WTC11 (cell line): ENCODE data around the gene CNR2. TPM values are rescaled to one million over a fixed set of nuclear protein-coding genes. Genes with fewer than 3 reads are reported as not detected.

Experiments
- ATAC-seq: fragments of 200-7000 bp; cut with Tn5 transposase; 2 replicates; pipeline ENCODE4 v1.10.0; 2021; ENCODE audit warnings: mild to moderate bottlenecking, moderate library complexity
- CTCF ChIA-PET: fragments of 300-600 bp; sonication (Branson Sonifier 250); formaldehyde crosslinking; loops from one replicate; lab custom pipeline; 2021; ENCODE audit warnings: antibody characterized with exemption; lab: Charles Lee
- POLR2A ChIA-PET: fragments of 350-600 bp; sonication (Branson Sonifier 250); formaldehyde crosslinking; loops from one replicate; lab custom pipeline; 2021; ENCODE audit warnings: antibody characterized with exemption; lab: Charles Lee
- DNase-seq: peaks from one replicate; pipeline ENCODE4 v3.0.0; 2021; ENCODE audit warnings: low spot score
- H3K27ac Mint-ChIP-seq: 2 replicates; pipeline ENCODE4 v1.8.0; 2021; ENCODE audit warnings: mixed read lengths
- H3K27me3 Mint-ChIP-seq: 2 replicates; pipeline ENCODE4 v1.8.0; 2021; ENCODE audit warnings: low read depth, mild to moderate bottlenecking, moderate library complexity, mixed read lengths
- H3K36me3 Mint-ChIP-seq: 2 replicates; pipeline ENCODE4 v1.8.0; 2021; ENCODE audit warnings: mixed read lengths
- H3K4me1 Mint-ChIP-seq: 2 replicates; pipeline ENCODE4 v1.8.0; 2022; ENCODE audit warnings: mixed read lengths
- H3K4me3 Mint-ChIP-seq: 2 replicates; pipeline ENCODE4 v1.8.0; 2021; ENCODE audit warnings: mild to moderate bottlenecking, moderate library complexity, mixed read lengths
- H3K9me3 Mint-ChIP-seq: 2 replicates; pipeline ENCODE4 v1.8.0; 2021; ENCODE audit warnings: mixed read lengths
- ATF1 ChIP-seq: sonication (generic); formaldehyde crosslinking; IDR thresholded peaks from 2 replicates; pipeline ENCODE4 v1.8.1; 2023; ENCODE audit warnings: mild to moderate bottlenecking, moderate library complexity, missing genetic modification reagents
- CREM ChIP-seq: sonication (generic); formaldehyde crosslinking; IDR thresholded peaks from 2 replicates; pipeline ENCODE4 v1.8.1; 2022; ENCODE audit warnings: mild to moderate bottlenecking, missing genetic modification reagents, moderate library complexity
- EMX1 ChIP-seq: fragments of 250-450 bp; sonication (Bioruptor Pico); IDR thresholded peaks from 2 replicates; pipeline ENCODE4 v1.8.0; 2021; ENCODE audit warnings: mild to moderate bottlenecking
- ERG ChIP-seq: fragments of 250-450 bp; sonication (Bioruptor Pico); IDR thresholded peaks from 2 replicates; pipeline ENCODE4 v1.8.0; 2021; ENCODE audit warnings: mild to moderate bottlenecking
- GABPB1 ChIP-seq: sonication (generic); formaldehyde crosslinking; IDR thresholded peaks from 2 replicates; pipeline ENCODE4 v1.8.1; 2023; ENCODE audit warnings: mild to moderate bottlenecking, missing genetic modification reagents
- NFATC4 ChIP-seq: fragments of 250-450 bp; sonication (Bioruptor Pico); IDR thresholded peaks from 2 replicates; pipeline ENCODE4 v1.9.0; 2021; ENCODE audit warnings: mild to moderate bottlenecking
- PREB ChIP-seq: sonication (generic); formaldehyde crosslinking; IDR thresholded peaks from 2 replicates; pipeline ENCODE4 v1.8.1; 2022; ENCODE audit warnings: mild to moderate bottlenecking, missing genetic modification reagents, moderate library complexity, borderline replicate concordance
- RELA ChIP-seq: sonication (generic); formaldehyde crosslinking; IDR thresholded peaks from 2 replicates; pipeline ENCODE4 v1.8.1; 2022; ENCODE audit warnings: missing genetic modification reagents, mild to moderate bottlenecking, borderline replicate concordance
- RORB ChIP-seq: fragments of 250-450 bp; sonication (Bioruptor Pico); IDR thresholded peaks from 2 replicates; pipeline ENCODE4 v1.9.0; 2021; ENCODE audit warnings: mild to moderate bottlenecking
- SMAD4 ChIP-seq: sonication (generic); formaldehyde crosslinking; IDR thresholded peaks from 2 replicates; pipeline ENCODE4 v1.8.0; 2022; ENCODE audit warnings: mild to moderate bottlenecking, missing genetic modification reagents
- SP1 ChIP-seq: sonication (generic); formaldehyde crosslinking; conservative IDR thresholded peaks from 2 replicates; pipeline ENCODE4 v1.8.1; 2022; ENCODE audit warnings: missing genetic modification reagents
- TEAD1 ChIP-seq: sonication (generic); formaldehyde crosslinking; IDR thresholded peaks from 2 replicates; pipeline ENCODE4 v1.8.0; 2022; ENCODE audit warnings: mild to moderate bottlenecking, missing genetic modification reagents
- TP53 ChIP-seq: sonication (generic); formaldehyde crosslinking; IDR thresholded peaks from 2 replicates; pipeline ENCODE4 v1.8.1; 2023; ENCODE audit warnings: mild to moderate bottlenecking, missing genetic modification reagents
- USF1 ChIP-seq: sonication (generic); formaldehyde crosslinking; IDR thresholded peaks from 2 replicates; pipeline ENCODE4 v1.8.0; 2022; ENCODE audit warnings: mild to moderate bottlenecking, missing genetic modification reagents
- ZBTB21 ChIP-seq: sonication (generic); formaldehyde crosslinking; IDR thresholded peaks from 2 replicates; pipeline ENCODE4 v1.8.1; 2023; ENCODE audit warnings: mild to moderate bottlenecking, missing genetic modification reagents, borderline replicate concordance
- ZNF317 ChIP-seq: sonication (generic); formaldehyde crosslinking; IDR thresholded peaks from 2 replicates; pipeline ENCODE4 v1.8.1; 2023; ENCODE audit warnings: low read depth, mild to moderate bottlenecking, moderate library complexity, missing genetic modification reagents, borderline replicate concordance
- total RNA-seq: library from RNA; stranded (reverse); gene quantifications from 3 replicates; pipeline ENCODE4 v1.2.3, GENCODE V29; 2021
- TF ChIP-seq, protein P1 (sequence below): sonication (generic); formaldehyde crosslinking; IDR thresholded peaks from 2 replicates; pipeline ENCODE4 v1.8.0; 2023; ENCODE audit warnings: mild to moderate bottlenecking, missing genetic modification reagents
- TF ChIP-seq, protein P2 (sequence below): fragments of 250-450 bp; sonication (Bioruptor Pico); IDR thresholded peaks from 2 replicates; pipeline ENCODE4 v1.9.0; 2021; ENCODE audit warnings: mild to moderate bottlenecking
- TF ChIP-seq, protein P3 (sequence below): sonication (generic); formaldehyde crosslinking; IDR thresholded peaks from 2 replicates; pipeline ENCODE4 v1.8.1; 2023; ENCODE audit warnings: mild to moderate bottlenecking, missing genetic modification reagents, moderate library complexity

CNR2 gene
- total RNA-seq, 1 experiment from 2014 or later = not detected

GRCh38 chr1:23889074-23889473, 24.1 kb downstream of the CNR2 start (continued):
- TF ChIP-seq, protein P1, sequence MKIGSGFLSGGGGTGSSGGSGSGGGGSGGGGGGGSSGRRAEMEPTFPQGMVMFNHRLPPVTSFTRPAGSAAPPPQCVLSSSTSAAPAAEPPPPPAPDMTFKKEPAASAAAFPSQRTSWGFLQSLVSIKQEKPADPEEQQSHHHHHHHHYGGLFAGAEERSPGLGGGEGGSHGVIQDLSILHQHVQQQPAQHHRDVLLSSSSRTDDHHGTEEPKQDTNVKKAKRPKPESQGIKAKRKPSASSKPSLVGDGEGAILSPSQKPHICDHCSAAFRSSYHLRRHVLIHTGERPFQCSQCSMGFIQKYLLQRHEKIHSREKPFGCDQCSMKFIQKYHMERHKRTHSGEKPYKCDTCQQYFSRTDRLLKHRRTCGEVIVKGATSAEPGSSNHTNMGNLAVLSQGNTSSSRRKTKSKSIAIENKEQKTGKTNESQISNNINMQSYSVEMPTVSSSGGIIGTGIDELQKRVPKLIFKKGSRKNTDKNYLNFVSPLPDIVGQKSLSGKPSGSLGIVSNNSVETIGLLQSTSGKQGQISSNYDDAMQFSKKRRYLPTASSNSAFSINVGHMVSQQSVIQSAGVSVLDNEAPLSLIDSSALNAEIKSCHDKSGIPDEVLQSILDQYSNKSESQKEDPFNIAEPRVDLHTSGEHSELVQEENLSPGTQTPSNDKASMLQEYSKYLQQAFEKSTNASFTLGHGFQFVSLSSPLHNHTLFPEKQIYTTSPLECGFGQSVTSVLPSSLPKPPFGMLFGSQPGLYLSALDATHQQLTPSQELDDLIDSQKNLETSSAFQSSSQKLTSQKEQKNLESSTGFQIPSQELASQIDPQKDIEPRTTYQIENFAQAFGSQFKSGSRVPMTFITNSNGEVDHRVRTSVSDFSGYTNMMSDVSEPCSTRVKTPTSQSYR (CRISPR knock-in tag) = no peak
- no peak for TF ChIP-seq GABPB1 (CRISPR knock-in tag)
- no peak for TF ChIP-seq SP1
- TF ChIP-seq TP53 (CRISPR knock-in tag) = no peak
- TF ChIP-seq ATF1 = no peak
- TF ChIP-seq ZNF317 = no peak

GRCh38 chr1:23885222-23885621, 27.9 kb downstream of the CNR2 start:
- no peaks in the 10 kb centered on the region for H3K36me3 Mint-ChIP-seq
- CTCF ChIA-PET = no interaction called here
- DNase-seq = no peak
- H3K27me3 Mint-ChIP-seq = no peaks in the 10 kb centered on the region
- TF ChIP-seq, protein P2, sequence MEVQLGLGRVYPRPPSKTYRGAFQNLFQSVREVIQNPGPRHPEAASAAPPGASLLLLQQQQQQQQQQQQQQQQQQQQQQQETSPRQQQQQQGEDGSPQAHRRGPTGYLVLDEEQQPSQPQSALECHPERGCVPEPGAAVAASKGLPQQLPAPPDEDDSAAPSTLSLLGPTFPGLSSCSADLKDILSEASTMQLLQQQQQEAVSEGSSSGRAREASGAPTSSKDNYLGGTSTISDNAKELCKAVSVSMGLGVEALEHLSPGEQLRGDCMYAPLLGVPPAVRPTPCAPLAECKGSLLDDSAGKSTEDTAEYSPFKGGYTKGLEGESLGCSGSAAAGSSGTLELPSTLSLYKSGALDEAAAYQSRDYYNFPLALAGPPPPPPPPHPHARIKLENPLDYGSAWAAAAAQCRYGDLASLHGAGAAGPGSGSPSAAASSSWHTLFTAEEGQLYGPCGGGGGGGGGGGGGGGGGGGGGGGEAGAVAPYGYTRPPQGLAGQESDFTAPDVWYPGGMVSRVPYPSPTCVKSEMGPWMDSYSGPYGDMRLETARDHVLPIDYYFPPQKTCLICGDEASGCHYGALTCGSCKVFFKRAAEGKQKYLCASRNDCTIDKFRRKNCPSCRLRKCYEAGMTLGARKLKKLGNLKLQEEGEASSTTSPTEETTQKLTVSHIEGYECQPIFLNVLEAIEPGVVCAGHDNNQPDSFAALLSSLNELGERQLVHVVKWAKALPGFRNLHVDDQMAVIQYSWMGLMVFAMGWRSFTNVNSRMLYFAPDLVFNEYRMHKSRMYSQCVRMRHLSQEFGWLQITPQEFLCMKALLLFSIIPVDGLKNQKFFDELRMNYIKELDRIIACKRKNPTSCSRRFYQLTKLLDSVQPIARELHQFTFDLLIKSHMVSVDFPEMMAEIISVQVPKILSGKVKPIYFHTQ = no peak
- TF ChIP-seq SMAD4 = no peak
- TF ChIP-seq RELA (CRISPR knock-in tag) = no peak
- no peak for TF ChIP-seq RORB (CRISPR knock-in tag)
- no peak for TF ChIP-seq CREM
- TF ChIP-seq TP53 (CRISPR knock-in tag) = no peak
- TF ChIP-seq ERG (CRISPR knock-in tag) = no peak
- no peak for TF ChIP-seq NFATC4 (CRISPR knock-in tag)
- TF ChIP-seq ZBTB21 (CRISPR knock-in tag) = no peak
- TF ChIP-seq, protein P3, sequence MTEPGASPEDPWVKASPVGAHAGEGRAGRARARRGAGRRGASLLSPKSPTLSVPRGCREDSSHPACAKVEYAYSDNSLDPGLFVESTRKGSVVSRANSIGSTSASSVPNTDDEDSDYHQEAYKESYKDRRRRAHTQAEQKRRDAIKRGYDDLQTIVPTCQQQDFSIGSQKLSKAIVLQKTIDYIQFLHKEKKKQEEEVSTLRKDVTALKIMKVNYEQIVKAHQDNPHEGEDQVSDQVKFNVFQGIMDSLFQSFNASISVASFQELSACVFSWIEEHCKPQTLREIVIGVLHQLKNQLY = no peak
- TF ChIP-seq USF1 (CRISPR knock-in tag) = no peak
- no peak for TF ChIP-seq TEAD1
- no peak for TF ChIP-seq ZNF317
- TF ChIP-seq, all 79 proteins: peak for 0
- Mint-ChIP-seq H3K9me3 (no peaks in the 10 kb centered on the region; the same call in 1 of the 2 replicates), H3K4me3 (no peak overlapping the region), H3K27ac (no peak overlapping the region), H3K4me1 (no peaks in the 10 kb centered on the region)
- POLR2A ChIA-PET = no interaction called here
- ATAC-seq = no peak

- ChIA-PET POLR2A (no interaction called here), CTCF (interaction anchor here (1.0 to 1.3 kb wide), 2 partner anchors 21 to 72 kb away, joined by 3 to 4 read pairs; no protein-coding TSS in a partner anchor)
- H3K4me1 Mint-ChIP-seq = no peaks in the 10 kb centered on the region
- H3K9me3 Mint-ChIP-seq = peaks cover 23% of the 10 kb centered on the region
- ATAC-seq = no peak
- peaks cover 10% of the 10 kb centered on the region for H3K36me3 Mint-ChIP-seq
- no peak for DNase-seq
- H3K27me3 Mint-ChIP-seq = peaks cover 3% of the 10 kb centered on the region; the same call in 1 of the 2 replicates
- H3K4me3 Mint-ChIP-seq = no peak overlapping the region
- H3K27ac Mint-ChIP-seq = no peak overlapping the region
- no peak for TF ChIP-seq EMX1 (CRISPR knock-in tag)
- TF ChIP-seq PREB (CRISPR knock-in tag) = no peak
- TF ChIP-seq SMAD4 = no peak
- TF ChIP-seq, protein P3 = no peak
Measured at GRCh38 chr1:23882746-23883145, 30.4 kb downstream of the CNR2 start.
